Stimulated activated CD4-positive, alpha-beta T cell treated with anti-CD3 and anti-CD28 coated beads, Interleukin-1b, Interleukin-23, amount 100 ng/mL, for 24 hours (primary cell): Measurements from ENCODE around the gene ILKAP.

Experiments used
- DNase-seq, 4 experiments: peaks; one replicate each; pipeline ENCODE4 v3.0.0-alpha.2; 2020; ENCODE audit warnings: low read depth in 4 of 4, low spot score in 1 of 4

Gene ILKAP

DNA sequence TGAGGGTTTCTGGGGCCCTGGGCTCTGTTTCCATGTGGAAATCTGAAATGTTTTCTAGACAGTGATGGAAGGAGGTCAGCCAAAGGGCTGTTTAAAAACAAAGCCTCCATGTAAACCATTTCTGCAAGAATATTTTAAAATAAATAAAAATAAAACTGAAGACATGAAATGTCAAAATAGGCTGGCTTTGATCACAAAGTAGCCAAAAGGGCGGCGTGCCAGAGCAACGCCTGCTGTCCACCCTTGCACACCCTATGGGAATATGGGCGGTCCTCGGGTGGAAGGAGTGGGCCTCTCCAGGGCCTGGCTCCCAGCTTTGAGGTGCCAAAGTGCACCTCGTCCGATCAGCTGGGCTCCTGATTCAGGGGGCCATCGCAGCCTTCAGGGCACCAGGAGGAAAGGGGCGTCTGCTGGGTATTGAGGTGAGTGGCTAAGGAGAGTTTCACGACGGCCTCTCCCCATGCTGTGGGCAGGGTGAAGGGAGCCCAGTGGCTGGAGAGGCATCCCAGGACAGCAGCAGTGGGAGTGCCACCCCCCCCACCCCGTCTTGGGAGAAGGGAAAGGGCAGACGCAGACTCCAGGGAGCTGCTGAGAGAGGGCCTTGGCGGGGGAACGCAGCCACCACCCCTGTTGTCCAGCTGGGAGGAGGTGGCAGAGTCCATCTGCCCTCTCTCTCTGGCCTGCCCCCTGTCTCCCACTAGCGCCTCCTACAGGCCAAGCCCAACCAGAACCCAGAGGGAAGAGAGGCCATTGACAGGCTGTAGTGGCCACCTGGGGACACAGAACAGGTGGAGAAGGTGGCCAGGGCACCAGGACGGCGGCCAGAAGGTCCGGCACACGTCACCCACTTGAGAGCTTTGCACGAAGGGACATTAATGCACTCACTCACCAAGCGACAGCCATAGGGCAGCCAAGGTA lies 50.5 kb downstream of the ILKAP start:
- no peak for DNase-seq

DNA sequence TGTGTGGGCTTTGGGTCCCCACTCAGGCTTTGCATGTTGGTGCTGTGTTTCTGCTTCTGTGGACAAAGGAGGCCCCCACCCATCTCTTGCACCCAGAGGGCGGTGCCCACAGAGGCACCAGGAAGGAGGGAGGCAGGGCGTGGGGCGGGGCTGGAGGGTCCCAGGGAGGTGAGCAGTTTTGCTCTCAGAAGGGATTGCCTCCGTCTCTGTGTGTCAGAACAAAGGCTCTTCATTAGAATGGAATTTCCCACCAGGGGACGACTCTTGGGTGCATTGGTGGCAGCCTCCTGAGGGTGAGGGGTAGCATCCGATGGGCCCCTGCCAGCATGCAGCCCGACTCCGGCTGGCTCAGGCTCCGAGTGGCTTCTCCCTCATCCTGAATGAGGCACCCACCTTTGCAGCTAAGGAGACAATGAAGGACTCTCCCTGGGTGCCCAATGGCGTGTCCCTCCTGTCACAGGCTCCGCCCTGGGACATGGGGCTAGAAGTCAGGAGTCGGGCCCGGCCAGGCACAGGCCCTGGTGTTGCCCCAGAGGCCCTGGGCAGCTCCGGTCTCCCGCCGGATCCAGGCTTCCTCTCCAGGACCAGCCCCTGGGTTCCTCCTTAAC lies 51.8 kb downstream of the ILKAP start:
- DNase-seq = no peak

DNA sequence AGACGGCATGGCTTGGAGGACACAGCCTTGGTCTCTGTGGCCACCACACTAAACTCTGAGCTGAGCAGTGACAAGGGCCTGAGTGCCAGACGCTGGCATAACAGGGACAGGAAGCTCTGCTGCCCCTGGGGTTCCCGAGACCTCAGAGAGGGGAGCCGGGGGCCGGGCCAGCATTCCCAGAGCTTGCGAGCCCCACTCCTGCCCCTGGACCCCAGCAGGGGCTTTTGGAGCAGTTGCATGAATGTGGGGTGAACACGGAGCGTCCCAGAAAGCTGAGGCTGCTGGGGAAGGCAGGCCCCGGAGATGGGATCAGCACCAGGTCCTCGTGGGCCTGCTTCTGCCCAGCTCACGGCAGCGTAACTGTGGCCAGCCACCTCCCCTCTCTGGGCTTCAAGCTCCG lies 52.3 kb downstream of the ILKAP start:
- no peak for DNase-seq

DNA sequence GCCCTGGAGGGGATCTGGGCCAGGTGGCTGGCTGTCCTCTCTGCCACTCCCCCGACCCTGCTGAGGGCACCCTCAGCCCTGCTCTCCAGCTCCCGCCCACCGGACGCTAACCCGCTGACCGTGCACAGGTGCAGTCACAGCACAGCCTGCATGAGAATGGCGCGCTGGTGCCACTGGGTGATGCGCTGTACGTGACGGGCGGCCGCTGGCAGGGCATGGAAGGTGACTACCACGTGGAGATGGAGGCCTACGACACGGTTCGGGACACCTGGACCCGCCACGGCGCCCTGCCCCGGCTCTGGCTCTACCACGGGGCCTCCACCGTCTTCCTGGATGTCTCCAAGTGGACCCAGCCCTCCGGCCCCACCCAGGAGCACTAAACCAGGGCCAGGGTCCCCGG lies 52.8 kb downstream of the ILKAP start:
- no peak for DNase-seq

DNA sequence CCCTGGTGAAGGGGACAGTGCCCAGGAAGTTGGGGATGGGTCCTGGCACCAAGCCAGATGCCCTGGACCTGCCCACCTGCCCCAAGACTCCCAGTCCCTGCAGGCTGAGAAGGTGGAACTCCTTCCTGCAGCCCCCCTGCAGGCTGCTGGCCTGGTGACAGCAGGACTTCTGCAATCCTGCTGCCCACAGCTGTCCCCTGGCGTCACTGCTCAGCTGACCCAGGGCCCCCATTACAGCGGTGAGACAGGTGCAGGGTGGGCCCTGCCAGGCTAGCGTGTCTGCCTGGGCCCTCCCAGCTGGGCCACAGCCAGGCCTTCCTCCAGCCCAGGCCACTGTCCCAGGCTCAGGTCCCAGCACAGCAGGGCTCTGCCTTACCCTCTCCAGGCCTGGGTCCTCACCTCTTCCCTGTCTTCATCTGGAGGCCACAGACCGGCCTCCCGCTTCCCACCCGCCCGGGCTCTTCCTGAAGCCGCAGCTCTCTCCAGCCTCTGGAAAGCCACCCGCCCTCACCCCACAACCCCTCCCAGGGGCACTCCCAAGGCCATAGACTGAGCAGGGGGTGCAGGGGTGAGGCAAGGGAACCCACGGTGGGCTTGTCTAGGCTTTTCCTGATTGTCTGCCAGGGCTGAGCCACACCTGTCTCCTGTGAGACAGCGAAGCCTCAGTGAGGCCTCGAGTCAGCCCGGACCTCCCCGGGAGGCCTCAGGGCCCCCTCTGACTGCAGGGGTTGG lies 53.5 kb downstream of the ILKAP start:
- DNase-seq = no peak

DNA sequence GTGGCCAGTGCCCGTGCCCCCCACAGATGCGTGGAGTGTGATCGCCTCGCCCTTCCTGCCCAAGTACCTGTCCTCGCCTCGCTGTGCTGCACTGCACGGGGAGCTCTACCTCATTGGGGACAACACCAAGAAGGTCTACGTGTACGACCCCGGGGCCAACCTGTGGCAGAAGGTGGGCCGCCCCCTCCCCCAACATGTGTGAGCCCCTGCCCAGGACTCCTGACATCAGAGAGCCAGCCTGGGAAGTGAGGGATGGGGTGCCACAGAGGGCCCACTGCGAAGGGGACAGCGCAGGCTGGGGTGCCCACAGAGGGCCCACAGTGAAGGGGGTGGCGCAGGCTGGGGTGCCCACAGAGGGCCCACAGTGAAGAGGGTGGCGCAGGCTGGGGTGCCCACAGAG lies 54.5 kb downstream of the ILKAP start:
- DNase-seq = no peak

DNA sequence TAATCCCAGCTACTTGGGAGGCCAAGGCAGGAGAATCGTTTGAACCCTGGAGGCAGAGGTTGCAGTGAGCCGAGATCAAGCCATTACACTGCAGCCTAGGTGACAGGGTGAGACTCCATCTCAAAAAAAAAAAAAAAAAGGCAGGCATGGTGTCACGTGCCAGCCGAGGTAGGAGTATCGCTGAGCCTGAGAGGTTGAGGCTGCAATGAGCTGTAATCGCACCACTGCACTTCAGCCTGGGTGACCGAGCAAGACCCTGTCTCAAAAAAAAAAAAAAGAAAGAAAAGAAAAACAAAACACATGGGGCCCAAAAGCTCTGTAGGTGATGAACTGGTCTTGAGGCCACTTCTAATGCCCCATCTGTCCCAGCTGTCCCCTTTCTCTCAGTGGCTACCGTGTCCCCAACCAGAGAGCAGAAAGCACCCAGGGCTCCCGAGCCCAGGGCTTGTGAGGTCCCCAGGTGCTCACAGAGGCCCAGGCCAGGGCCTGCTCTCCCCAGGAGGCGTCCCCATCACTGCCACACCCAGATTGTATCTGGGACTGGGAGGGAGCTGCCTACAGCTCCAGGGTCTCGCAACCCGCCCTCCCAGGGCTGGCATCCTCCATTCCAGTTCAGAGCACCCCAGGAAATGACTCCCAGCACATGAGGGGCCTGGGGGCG lies 56.5 kb downstream of the ILKAP start:
- no peak for DNase-seq

DNA sequence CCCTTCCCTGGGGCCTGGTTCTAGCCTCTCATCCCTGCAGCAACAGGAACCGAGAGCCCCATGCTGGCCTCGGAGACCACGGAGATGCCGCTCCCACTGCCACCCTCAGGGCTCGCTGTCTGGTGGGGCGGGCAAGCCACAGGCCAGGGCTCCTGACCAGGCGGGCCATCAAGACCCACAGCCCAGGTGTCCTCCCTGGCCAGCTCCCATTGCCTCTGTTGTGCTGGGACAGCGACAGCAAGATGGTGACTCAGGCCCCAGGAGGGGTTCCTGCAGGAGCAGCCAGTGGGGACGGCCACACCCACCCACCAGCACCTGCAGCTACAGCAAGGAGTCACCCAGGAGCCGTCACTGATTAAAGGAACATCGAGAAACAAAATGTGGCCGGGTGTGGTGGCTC lies 57.6 kb downstream of the ILKAP start:
- no peak for DNase-seq

DNA sequence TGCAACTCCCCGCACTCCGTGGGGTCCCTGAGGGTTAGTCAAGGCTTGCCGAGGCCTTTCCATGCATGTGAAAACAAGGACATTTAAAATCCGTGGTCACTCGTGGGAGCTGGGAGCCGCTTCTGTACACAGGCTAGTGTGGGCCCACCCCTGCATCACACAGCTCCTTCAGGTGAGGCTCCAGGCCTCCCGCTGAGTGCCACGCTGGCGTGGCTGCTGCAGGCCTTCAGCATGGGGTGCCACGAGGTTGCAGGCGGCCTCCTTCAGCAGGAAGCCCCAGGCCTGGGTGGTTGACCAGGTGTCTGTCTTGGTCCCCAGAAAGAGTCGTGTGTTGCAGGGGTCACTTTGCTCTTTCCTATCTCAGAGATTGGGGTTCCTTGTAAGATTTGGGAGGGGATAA lies 58.4 kb downstream of the ILKAP start:
- no peak for DNase-seq

DNA sequence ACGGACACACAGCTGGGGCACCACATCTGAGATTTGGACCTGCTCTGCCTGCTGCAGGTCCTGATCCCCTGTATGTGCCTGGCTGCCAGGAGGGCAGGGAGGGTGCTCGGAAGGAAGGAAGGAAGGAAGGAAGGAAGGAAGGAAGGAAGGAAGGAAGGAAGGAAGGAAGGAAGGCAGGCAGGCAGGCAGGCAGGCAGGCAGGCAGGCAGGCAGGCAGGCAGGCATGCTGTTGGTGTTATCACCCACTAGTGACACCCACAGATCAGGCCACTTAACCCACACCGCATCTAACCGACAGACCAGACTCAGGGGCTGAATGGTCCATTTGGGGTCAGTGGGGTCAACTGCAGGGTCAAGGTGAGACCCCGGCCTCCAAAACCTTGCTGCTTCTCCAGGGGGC lies 59.2 kb downstream of the ILKAP start:
- no peak for DNase-seq

DNA sequence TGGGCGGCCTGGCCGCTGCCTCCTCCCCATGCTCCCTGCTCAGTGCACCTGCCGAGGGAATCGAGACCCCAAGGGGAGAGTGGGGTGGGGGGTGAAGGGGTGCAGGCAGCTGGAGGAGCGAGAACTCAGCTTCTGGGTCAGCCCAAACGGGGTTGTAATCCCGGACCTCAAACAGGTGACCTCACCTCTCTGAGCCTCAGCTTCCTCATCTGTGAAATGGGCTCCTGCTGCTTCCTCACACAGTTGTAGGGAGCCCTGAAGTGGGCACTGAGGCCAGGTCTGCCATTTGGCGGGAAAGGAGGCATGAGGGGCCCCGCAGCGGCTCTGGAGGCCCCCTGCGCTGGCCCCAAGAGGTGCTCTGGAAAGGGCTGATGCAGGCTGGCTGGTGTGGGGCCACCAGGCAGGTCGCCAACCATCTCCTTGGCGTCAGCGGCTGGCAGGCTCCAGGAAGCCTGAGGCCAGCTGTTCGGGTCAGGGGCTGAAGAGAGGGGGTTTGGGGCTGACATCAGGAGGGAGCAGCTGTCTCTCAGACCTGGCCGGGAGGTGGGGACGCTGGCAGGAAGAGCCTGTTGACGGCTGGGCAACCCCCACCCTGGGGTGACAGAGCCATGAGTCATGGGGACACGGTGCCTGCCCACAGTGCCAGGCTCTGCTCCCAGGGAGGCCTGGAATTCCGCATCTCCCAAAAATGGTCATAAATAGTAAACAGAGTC lies 60.1 kb downstream of the ILKAP start:
- DNase-seq = no peak

DNA sequence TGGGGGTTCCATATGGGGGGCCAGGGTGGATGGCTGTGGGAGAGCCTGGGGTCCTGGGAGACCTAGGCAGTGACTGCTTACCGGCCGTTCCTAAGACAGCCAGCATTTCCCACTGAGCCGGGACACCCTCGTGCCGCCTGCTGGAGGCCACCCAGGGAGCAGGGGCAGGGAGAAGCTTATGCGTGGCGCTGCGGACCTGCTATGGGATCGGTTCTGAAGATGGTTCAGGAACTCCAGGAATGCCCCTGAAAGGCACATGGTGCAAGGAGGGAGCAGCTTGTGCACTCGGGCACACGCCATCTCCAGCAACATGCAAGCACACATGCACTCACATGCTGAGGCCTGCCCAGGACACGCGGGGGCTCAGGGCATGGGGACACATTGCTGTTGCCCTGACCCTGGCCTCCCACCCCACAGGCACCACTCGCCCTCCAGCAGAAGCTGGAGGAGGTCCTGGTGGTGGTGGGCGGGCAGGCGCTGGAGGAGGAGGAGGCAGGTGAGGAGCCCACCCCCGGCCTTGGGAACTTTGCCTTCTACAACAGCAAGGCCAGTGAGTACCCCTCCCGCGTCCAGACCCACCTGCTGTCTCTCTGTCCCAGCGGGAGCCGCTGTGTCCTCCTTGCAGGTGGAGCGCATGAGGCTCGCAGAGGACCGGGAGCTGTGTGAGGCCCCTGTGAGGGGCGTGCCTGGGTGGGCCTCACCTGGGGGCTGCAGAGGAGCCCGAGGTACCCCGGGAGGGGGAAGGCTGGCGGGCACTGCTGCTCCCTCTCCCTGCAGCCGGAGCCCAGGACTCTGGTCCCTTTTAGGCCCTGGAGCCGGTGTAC lies 60.9 kb downstream of the ILKAP start:
- no peak for DNase-seq

DNA sequence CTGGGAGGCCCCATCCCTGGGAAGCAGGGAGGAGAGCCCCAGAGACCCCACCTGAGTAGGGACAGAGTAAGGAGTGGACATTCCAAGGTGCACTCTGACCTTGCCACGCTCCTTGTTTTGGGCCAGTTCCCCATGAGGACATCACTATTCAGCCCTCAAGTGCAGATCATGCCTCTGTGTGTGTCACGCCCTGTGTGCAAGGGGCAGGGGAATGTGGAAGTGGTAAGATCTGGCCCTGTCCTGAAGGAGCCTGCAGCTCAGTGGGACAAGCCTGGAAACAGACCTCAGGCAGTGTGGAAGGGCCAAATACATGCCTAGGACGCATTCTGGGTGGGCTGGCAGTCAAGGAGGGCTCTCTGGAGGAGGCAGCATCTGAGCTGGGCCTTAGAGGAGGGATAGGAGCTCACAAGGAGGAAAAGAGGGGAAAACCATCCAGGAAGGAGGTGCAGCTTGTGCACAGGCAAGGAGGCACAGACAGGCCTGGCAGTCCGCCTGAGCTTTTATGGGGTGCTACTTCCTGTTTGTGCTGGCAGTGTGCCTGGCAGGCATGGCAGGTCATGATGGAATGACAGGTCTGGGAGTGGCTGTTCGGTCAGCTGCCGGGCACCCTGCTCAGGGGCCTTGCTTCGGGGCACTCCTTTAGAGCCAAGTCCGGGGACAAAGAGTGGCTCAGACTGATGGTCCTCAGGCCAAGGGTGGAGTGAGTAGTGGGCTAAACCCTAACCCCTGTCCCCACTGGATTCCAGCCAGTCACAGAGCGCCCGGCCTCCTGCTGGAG lies 61.8 kb downstream of the ILKAP start:
- no peak for DNase-seq

DNA sequence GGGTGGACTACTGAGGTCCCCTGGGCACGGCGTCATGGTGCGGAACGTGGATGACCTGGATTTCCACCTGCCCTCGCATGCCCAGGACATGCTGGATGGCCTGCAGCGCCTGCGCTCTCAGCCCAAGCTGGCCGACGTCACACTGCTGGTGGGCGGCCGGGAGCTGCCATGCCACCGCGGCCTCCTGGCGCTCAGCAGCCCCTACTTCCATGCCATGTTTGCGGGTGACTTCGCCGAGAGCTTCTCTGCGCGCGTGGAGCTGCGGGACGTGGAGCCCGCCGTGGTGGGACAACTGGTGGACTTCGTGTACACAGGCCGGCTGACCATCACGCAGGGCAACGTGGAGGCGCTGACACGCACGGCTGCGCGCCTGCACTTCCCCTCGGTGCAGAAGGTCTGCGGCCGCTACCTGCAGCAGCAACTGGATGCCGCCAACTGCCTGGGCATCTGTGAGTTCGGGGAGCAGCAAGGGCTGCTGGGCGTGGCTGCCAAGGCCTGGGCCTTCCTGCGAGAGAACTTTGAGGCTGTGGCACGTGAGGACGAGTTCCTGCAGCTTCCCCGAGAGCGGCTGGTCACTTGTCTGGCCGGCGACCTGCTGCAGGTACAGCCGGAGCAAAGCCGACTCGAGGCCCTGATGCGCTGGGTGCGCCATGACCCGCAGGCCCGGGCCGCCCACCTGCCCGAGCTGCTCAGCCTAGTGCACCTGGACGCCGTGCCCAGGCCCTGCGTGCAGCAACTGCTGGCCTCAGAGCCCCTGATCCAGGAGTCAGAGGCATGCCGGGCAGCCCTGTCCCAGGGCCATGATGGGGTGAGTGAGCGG lies 62.6 kb downstream of the ILKAP start:
- DNase-seq = no peak

DNA sequence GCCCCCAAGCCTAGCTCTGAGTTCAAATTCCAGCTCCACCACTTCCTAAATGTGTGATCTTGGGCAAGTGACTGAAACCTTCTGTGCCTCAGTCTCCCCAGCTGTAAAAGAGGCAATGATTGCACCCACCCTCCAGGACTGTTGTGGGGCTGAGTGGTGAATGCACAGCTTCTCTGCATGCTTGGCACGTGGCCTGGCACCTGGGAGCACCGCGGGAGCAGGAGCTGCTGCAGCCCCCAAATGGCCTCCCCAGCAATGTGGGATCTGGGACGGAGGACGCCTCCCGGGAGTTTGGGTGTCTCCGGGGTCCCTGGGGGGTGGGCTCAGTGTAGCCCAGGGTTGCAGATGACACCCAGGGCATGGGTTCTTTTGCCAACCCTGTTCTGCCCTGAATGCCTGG lies 63.5 kb downstream of the ILKAP start:
- no peak for DNase-seq

DNA sequence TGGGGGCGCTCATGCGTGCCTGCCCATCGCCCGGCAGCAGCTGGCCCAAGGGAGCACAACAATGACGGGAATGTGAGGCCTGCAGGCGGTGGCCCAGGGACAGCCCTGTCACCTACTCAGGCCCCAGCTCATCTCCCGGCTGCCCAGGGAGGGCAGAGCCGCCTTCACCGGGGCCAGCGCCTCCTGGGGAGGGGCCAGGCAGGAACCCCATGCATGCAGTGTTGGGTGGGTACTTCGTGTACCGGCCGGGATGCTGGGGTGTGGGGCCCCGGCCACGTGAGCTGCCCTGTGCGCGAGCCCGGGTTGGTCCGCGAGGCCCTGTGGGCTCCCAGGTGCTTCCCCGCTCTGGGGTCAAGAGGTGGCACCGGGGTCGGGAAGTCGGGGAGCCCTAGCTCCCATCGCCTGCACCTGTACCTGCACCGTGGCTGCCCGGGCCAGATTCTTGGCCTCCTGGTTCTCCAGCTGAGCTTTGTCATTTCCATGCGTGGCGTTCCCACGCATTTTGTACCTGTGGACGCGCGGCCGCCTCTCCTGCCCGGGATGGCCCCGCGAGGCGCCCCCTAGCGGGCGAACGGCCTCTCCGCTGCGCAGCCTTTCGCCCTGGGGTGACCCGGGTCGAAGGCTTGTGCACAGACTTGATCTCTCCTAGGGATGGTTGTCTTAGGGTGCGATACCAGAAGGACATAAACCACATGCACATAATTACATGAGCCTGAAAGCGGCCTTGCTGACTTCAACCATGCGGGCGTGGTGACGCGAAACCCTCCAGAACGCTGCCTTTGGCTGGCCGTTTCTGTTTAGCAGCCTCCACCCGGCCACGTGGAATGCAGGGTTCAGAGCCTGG lies 64.1 kb downstream of the ILKAP start:
- DNase-seq = no peak

DNA sequence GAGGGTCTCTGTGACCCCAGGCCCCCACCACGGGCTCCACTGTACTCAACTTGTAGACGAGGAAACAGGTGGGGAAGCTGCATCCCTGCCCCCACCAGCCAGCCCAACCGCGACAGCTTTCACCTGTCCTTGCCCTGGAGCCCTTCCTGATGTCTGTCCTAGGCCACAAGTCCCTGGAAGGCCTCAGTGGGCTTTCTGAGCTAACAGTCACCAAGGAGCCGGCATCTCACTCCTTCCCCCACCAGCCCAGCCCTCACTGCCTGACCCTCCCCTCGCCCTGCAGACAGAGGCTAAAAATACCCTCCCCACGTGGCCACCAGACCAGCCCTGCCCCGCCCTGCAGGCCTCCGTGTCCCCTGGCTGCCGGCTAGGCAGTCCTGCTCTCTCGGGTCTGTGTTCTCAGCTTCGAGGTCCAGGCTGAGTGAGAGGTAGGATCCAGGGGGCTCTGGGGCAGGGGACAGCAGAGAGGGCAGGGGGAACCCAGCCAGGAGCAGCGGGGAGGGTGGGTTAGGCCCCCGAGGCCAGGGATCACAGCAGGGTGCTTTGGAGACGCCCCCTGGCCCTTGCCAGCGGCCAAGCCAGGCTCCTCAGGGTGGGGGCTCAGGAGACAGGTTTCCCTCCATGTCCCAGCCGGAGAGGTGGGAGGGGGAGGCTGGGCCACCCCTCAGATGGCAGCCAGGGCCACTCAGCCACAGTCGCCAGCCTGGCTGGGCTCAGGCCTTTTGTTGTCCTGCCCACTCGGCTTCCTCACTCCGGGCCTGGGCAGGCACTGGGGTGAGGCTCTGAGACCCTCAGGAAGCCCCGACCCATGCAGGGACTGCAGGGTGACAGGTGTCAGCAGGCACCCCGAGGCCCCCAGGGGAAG lies 64.9 kb downstream of the ILKAP start, which contains the start of gene KLHL30:
Gene KLHL30, plus strand, starts transcription at position 338 of the 865 bp plus-strand sequence. CDS start 2,087 bp downstream, outside the sequence.
- DNase-seq = no peak
